ENCODE results near the gene FANCG.

- no peak for TF ChIP-seq RAD21 (IDR thresholded peaks at IDR 0.05; ENCODE audit: low read depth)
- TF ChIP-seq TAF1 (IDR thresholded peaks at IDR 0.05; ENCODE audit: low read depth), result no peak
- TF ChIP-seq FOXM1 (IDR thresholded peaks at IDR 0.05; ENCODE audit: borderline replicate concordance, low read depth), result no peak
- TF ChIP-seq MAX (IDR thresholded peaks at IDR 0.05), result no peak
- TF ChIP-seq, protein P1, sequence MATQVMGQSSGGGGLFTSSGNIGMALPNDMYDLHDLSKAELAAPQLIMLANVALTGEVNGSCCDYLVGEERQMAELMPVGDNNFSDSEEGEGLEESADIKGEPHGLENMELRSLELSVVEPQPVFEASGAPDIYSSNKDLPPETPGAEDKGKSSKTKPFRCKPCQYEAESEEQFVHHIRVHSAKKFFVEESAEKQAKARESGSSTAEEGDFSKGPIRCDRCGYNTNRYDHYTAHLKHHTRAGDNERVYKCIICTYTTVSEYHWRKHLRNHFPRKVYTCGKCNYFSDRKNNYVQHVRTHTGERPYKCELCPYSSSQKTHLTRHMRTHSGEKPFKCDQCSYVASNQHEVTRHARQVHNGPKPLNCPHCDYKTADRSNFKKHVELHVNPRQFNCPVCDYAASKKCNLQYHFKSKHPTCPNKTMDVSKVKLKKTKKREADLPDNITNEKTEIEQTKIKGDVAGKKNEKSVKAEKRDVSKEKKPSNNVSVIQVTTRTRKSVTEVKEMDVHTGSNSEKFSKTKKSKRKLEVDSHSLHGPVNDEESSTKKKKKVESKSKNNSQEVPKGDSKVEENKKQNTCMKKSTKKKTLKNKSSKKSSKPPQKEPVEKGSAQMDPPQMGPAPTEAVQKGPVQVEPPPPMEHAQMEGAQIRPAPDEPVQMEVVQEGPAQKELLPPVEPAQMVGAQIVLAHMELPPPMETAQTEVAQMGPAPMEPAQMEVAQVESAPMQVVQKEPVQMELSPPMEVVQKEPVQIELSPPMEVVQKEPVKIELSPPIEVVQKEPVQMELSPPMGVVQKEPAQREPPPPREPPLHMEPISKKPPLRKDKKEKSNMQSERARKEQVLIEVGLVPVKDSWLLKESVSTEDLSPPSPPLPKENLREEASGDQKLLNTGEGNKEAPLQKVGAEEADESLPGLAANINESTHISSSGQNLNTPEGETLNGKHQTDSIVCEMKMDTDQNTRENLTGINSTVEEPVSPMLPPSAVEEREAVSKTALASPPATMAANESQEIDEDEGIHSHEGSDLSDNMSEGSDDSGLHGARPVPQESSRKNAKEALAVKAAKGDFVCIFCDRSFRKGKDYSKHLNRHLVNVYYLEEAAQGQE (IDR thresholded peaks at IDR 0.05; ENCODE audit: low read depth), result no peak
- TF ChIP-seq TEAD4 (IDR thresholded peaks at IDR 0.05), result no peak
- TF ChIP-seq EP300 (IDR thresholded peaks at IDR 0.05; ENCODE audit: borderline replicate concordance), result no peak
- TF ChIP-seq CEBPB (IDR thresholded peaks at IDR 0.05), result no peak
- TF ChIP-seq ZBTB7A (IDR thresholded peaks at IDR 0.05; ENCODE audit: low read depth), result no peak
- TF ChIP-seq TCF12 (IDR thresholded peaks at IDR 0.05; ENCODE audit: low read depth), result no peak
- no peak for TF ChIP-seq YY1 (IDR thresholded peaks at IDR 0.05; ENCODE audit: low read depth)
- TF ChIP-seq, protein P2, sequence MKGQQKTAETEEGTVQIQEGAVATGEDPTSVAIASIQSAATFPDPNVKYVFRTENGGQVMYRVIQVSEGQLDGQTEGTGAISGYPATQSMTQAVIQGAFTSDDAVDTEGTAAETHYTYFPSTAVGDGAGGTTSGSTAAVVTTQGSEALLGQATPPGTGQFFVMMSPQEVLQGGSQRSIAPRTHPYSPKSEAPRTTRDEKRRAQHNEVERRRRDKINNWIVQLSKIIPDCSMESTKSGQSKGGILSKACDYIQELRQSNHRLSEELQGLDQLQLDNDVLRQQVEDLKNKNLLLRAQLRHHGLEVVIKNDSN (IDR thresholded peaks at IDR 0.05), result no peak
- TF ChIP-seq EGR1 (IDR thresholded peaks at IDR 0.05), result no peak
- no peak for TF ChIP-seq NFIC (IDR thresholded peaks at IDR 0.05)
Observed at GRCh38 chr9:35035851-35036701, 43.7 kb downstream of the FANCG start.
